SH-SY5Y (cell line): ENCODE results near the gene ADAMTS17.

ENCODE experiments used
- GATA2 ChIP-seq: IDR thresholded peaks from 2 replicates; pipeline ENCODE4 v1.6.1; 2011; ENCODE audit warnings: mild to moderate bottlenecking, low read depth, low read length
- GATA3 ChIP-seq: IDR thresholded peaks from 2 replicates; pipeline ENCODE4 v1.6.1; 2011; ENCODE audit warnings: low read depth, mild to moderate bottlenecking, low read length, moderate library complexity

Gene ADAMTS17

DNA sequence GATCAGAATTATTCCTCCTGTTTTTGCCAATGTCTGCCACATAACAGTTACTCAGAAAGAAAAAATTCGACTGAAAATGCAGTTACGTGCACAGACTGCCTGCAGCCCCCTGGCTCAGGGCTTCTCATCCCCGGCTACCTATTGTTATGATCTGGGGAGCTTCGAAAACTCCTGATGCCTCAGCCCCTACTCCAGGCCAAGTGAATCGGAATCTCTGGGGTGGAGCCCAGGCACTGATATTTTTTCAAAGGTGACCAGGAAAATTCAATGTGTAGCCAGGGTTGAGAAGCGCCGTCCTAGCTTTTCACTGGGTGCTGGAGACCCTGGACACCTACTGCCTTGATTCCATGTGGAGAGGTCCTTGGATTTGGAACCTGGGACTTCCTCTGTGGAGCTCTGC is 8.5 kb downstream of the ADAMTS17 start:
- TF ChIP-seq GATA3: no peak
- no peak for TF ChIP-seq GATA2

DNA sequence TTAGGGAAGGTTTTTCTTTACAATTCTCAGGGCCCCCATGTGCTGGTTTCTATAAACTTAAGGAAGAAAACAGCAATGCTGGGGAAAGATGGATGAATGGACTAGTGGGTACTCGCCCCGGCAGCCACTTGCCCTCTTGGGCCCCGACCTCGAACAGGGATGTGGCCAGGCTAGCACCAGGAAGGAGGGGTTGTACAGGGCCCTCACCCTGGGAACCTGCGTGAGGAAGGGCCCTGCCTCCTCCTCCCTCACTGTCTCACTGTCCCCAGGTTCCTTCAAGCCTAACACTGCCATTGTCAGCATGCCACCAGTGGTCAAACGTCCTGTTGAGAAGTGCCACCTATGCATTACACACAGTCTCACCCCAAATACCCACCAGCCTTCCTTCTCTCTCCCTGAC is 9.1 kb downstream of the ADAMTS17 start:
- TF ChIP-seq GATA2: no peak
- TF ChIP-seq GATA3: no peak

DNA sequence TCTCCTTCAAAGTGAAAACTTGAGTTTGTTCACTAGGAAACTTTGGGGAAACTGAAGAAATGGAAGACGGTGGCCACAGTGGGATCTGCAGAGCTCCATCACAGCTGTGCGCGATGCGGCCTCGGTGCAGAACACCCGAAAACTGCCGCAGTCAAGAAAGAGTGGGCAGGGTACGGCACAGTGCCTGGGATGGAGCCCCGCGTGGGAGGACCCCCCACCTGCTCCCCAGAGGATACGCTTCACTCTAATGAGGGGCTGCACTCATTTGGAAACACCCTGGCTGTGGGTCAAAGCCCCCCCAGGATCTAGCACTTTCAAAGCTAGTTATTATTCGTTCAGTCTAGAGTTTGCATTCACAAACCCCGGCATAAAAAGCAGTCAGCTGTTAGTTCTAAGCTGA is 9.5 kb downstream of the ADAMTS17 start:
- no peak for TF ChIP-seq GATA3
- TF ChIP-seq GATA2: no peak

DNA sequence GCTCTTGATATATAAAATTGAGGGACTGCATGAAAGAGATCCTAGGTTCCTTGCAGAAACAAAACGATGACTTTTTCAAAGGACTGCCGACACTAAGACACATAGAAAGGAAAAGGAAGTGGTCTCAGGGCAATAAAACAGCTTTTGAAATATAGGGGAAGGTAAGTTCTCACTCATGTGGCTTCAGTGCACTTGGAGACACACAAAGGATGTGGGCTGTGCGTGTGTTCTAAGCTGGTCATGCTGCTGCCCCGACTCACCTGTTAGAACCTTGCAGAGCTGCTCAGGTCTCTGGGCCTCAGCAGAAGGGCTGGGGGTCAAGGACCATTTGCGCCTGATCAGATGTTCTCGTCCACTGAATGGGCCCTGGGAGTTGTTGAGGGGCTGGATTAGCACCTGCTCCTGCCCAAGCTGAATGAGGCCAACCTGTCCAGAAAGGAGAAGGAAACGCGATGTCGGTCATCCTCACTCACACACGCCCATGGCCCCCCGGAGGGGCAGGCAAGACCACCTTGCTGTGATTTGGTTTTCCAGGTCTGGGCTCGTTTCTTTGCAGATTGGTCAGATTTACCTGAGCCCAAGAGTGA is 11.1 kb downstream of the ADAMTS17 start:
- TF ChIP-seq GATA3: no peak
- no peak for TF ChIP-seq GATA2

DNA sequence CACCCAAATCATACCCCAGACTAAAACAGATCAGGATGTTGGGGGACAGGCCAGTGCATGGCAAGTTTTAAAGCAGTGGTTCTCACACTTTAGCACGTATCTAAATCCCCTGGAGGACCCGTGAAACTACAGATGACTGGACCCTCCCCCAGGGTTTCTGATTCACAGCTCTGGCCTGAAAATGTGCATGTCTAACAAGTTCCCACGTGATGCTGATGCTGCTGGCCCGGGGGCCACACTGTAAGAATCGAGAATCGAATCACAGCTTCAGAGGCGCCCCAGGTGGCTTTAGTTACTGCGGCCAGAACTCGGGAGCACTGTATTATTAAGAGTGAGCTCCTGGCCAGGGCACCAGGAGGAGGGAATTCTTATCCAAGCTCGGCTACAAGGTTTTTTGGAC is 11.6 kb downstream of the ADAMTS17 start:
- TF ChIP-seq GATA2: no peak
- no peak for TF ChIP-seq GATA3

DNA sequence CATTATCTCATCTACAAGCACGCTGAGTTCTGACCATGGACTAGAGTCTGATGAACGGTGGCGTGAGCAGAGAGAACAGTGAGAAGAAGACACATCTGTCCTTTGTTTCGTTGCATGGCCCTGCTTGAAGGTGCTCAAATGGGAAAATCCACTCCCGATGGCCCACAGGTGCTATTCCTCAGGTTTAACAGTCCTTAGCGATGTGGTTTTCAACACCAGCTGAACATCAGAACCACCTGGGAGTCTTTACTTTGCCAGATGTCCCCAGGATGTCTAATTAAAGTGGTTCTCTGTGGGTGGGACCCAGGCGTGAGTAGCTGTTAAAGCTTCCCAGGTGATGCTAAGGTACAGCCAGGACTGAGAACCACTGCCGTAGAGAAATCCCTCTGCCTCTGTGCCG is 13.0 kb downstream of the ADAMTS17 start:
- TF ChIP-seq GATA3 (no peak), GATA2 (no peak)

DNA sequence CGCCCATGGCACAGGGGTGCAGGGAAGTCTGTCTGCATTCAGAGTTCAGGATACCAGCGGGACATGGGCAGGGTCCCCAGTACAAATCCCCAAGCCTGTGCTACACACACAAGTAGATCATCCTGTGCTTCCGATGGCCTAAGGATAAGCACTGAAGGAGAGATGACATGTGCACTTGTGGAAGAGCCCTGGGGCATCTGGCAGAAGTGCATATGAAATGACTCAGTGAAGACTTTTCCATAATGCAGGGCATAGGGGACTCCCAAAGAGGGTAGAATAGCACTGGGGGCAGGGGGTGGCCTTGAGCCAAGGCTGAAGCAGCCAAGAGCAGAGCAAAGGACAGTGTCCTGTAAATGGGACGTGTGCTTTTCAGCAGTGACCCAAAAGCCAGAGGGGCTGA is 22.9 kb downstream of the ADAMTS17 start:
- no peak for TF ChIP-seq GATA2
- TF ChIP-seq GATA3: no peak

DNA sequence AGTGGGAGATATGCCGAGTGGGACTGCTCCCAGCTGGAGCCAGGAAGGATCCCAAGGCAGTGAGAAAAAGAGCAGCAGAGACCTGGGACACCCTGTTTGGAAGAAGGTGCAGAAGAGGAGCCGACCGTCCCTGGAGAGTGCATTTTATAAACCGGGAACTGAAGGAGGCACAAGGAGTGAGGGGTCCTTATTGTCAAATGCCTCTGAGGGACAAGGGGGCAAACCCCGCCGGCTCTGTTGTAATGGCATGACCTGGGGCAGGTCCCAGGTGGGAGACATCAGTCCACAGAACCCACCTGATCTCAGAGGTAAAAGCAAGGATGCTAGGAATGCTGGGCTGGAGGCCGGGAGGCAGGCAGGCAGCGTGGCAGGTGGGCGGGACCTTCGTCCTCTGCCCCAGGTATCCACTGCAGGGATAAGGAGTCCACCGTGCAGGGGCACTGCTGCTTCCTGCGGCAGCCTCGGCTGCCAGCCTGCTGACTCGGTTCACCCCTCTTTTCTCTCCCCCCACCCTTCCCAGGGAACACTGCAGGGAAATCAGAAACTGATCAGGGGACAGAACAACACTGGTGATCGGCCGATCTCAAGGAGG is 26.9 kb downstream of the ADAMTS17 start:
- TF ChIP-seq GATA3 (no peak), GATA2 (no peak)

DNA sequence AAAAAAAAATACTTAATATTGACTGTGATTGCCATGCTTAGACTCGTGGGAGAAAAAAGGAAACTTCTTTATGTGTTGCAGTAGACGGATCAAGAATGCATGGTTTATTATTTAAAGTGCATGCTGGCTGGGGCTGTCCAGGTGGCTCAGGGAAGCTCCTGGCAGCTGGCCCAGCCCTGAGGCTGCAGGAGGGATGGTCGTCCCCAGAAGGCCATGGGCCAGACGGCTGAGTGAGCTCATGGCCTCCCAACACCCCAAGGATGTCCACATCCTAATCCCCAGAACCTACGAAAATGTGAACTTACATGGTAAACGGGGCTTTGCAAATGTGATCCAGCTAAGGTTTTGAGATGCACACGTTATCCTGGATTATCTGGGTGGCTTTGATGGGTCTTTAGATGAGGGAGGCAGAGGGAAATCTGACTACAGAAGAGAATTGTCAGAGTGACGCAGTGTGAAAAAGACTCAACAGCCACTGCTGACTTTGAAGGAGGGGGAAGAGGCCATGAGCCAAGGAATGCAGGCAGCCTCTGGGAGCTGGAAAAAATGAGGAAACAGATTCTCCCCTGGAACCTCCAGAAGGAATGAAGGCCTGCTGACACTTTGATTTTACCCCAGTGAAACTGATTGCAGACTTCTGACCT is 29.8 kb downstream of the ADAMTS17 start:
- TF ChIP-seq GATA3: no peak
- no peak for TF ChIP-seq GATA2

DNA sequence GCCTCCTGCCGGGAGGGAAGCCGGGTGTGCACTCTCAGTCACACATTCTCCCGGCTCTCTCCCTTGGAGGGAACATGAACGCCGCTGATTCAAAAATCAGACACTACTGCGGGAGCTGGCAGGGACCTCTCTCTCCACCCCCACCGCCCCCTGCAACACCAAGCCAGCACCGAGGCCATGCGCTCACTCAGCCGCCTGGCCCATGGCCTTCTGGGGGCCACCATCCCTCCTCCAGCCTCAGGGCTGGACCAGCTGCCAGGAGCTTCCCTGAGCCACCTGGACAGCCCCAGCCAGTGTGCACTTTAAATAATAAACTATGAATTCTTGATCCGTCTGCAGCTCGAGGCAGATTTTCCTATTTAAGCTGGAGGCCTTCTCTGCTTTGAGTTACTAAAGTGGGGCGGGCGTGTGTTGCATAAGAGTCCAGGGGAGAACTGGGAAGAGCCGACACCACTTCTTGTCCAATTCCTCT is 30.6 kb downstream of the ADAMTS17 start:
- TF ChIP-seq GATA3: no peak
- no peak for TF ChIP-seq GATA2

DNA sequence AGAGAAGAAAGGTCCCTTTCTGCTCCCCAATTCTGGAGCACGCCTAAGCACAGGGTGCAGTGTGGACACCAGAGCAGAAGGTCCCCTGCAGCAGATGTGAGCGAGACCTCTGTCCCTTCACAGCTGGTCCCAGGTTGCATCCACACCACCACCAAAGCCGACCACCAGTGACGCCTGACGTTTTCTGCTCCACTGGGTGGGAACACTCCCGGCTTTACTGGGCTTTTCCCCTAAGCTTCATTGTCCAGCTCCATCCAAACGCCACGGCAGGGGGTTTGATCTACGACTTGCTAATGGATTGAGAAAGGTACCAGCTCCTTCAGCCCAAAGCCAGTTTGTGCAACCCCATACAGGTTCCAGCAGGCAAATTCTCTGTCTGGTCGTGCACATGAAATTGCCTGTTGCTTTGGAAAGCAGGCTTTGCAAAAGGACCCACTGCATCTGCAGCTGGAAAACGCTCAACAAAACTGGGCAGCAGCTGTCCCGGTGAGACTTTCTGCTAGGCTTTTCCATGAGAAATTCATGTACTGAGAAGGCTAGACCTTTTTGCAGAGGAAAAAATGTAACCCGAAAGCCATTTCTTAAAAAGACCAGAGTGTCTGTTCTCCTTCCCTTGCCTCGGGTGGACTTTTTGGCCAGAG is 31.1 kb downstream of the ADAMTS17 start:
- TF ChIP-seq GATA3 (no peak), GATA2 (no peak)

DNA sequence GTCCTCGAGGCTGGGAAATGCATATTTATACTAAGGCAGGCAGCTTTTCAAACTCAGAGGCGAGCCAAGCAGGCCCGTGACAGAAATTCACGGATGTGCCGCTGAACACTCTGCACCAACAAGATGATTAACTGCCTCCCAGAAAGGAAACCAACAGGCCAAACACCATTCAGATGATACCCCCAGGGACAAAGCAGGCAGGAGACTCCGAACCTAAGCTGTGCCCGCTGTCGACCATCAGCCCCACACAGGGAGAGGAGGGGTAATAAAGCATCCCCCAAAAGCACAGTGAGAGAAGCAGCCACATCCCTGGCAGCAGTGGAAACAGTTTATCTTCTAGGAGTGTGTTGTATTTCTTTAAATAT is 31.8 kb downstream of the ADAMTS17 start:
- TF ChIP-seq GATA3: no peak
- no peak for TF ChIP-seq GATA2

DNA sequence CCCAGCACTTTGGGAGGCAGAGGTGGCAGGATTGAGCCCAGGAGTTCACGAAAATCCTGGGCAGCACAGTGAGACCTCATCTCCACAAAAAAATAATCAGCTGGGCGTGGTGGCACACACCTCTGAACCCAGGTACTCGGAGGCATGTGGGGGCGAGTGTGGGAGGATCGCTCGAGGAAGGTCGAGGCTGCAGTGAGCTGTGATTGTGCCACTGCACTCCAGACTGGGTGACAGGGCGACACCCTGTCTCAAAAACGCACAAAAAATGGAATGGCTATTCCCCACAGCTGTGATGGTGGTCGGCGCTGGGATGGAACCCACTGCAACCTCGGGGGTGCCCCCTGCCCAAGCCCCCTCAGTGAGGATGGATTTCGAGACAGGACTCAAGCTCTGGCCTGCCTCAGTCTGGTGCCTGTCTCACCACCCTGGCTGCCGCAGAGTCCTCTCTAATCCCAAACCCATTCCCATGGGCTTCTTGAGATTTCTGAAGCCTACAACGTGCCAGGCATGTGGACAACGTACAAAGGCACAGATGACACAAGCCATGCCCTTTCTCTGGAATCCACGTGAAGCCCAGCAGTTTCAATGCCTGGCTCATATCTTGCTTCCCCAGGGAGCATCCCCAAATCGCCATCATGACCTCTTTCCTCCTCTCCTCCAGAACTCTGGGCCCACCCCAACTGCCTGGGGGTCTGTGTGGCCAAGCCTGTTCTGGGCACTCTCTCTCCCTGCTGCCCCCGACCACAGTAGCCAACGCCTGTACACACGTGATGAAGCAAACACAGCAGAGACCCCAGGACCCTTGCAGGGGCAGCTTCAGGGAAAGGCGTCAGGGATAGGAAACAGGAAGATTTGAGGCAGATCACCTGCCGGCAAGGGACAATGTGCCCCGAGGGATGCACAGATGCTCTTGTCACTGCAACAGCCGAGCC is 32.4 kb downstream of the ADAMTS17 start:
- TF ChIP-seq GATA3 (no peak), GATA2 (no peak)

DNA sequence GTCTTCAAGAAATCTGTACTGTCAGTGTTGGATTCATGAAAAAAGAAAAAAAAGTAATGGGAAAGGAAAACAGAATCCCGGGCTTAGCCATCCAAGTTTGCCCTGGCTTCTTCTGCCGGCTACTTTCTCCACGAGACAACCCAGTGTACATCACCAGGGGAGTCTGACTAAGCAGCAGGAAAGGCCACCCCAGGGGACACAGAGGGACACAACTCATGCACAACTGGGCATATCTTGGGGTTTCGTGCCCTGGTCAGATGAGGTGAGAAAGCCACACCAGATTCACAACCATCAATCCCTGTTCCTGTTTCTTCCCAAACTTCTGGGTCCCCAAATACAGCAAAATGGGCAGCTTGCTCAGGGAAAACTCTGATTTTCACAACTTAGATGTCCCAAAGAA is 33.2 kb downstream of the ADAMTS17 start:
- TF ChIP-seq GATA3: no peak
- TF ChIP-seq GATA2: no peak
